Globus pallidus (tissue), 1 donor: Measurements from ENCODE around the gene ALDH4A1.
A peak's percentile ranks its signal among the peaks of the same experiment; 100 is the strongest.

Source experiments
- DNase-seq: peaks from one replicate; pipeline ENCODE4 v3.0.0-alpha.2; 2015; ENCODE audit warnings: low spot score

ALDH4A1 gene

DNA sequence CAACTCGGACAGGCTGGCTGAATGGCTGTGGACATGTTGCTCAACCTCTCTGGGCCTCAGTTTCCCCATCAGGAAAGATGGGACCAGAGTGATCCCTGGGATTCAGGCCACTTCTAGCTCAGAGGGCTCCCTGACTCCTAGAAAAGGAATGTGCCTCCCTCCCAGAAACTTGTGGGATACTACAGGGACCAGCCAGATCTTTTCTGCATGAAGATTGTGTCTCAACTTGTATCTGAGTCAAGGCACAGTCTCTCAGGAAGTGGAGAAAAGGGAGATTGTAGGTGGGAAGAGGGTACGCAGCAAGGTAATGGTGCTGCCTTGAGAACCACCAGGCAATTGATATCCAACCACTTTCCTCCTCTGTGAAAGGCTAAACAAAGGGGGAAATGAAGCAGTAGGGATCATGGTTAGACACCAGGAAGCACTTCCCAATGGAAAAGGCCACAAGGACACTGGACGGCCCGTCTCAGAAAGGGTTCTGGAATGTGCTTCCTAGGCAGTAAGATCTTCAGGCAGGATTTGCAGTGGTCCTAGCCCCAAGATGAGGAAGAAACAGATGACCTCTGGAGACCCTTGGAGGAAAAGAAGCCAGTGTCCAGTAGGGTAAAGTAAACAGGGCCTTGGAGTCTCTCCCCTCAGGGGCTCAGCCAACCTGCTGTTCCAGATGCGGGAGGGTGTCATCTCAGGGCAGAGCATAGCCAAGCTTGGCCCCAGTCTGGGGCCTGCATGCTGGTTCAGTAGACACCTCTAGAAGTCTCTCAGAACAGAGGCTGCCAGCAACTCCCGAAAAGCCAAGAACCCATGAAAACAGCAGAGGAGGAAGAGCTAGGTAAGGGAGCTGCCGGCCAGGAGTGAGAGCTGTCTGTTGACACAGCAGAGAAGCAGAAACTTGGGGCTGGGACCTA lies 37.3 kb upstream of the ALDH4A1 start:
- DNase-seq = no peak

DNA sequence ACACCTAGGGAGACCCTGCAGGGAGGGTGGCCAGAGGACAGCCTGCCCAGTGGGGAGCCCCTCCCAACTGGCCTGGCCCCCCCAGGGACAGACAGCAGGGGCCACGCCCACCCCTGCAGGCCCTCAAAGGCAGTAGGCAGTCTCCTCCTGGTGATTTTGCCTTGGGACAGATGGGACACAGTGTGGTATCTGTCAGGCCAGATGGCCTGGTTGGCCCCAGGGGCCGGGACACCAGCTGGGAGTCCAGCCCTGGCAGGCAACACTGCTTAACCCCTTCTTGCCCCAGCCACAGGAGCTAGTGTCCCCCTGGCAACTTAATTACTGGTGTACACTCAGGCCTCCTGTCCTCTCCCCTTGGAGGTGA lies 36.3 kb upstream of the ALDH4A1 start:
- peak; percentile 77 for DNase-seq

DNA sequence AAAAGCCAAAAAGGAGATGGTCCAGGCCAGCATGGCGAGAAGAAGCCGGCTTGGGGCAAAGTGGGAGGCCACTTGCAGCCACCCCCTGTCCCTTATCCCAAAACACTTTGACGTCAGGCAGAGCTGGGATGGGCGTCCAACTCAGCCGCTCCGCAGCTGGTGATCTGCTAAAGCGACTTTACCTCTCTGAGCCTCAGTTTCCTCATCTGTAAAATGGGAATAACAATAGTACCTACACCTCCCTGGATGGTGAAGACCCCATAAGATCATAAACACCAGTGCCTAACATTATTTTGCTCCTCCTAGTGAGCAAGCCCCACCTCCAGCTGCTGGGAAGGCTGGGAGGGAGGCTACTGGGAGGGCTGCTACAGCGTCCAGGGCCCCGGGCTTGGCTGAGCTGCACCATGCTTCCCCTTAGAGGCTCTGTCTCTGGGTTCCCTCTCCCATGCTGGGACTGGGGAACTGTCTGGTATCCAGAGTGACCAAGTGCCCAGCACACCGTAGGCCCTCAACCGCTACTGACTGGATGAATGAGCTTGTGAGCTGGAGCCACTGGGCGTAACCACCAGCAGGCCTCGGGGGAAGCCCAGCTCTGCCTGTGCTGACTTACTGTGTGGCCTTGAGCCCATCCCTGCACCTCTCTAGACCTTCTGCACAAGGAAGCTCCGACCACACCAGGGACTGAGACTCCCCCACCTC lies 35.8 kb upstream of the ALDH4A1 start:
- DNase-seq = no peak

DNA sequence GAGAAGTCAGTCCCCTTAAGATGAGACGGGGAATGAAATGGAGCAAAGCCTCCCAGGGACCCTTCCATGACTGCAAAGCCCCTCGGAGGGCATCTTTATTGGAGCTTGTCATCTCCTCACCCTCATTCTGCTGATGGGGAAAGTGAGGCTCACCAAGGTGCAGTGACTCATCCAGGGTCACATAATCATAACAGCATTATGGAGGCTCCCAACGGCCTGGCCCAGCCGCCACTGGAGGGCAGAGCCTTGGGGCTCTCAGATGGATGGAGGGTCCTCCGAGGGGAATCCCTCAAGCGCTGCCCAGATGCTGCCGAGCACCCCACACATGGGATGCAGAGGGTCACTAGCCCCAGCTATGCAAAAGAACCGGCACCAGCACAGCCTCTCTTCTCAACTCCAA lies 35.2 kb upstream of the ALDH4A1 start:
- DNase-seq = no peak

DNA sequence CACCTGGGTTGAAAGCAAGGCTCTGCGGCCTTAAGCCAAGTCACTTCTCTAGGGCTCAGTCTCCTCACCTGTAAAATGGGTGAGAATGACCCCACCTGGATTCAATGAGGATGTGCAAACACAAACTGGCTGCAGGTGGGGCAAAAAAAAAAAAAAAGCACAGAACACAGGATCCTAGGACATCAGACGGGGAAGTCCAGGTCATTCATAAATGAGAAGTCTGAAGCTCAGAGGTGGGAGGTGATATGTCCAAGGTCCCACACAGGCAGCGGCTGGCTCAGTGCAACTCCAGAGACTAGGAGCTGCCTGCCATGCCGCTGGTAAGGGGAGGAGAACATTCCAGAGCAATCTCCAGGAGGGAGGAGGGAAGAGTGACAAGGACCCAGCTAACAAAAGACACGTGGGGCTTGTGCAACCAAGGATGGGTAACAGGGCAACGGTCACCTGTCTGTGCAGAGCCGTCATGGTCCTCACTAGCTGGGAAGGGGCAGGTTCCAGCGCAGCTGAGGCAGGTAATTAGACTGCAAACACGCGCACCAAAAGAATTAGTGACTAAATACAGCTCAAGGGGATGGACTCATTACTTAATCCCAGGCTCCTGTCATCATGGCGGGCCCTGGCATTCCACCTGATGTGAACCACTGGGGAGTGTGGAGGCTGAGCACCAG lies 34.6 kb upstream of the ALDH4A1 start:
- no peak for DNase-seq

DNA sequence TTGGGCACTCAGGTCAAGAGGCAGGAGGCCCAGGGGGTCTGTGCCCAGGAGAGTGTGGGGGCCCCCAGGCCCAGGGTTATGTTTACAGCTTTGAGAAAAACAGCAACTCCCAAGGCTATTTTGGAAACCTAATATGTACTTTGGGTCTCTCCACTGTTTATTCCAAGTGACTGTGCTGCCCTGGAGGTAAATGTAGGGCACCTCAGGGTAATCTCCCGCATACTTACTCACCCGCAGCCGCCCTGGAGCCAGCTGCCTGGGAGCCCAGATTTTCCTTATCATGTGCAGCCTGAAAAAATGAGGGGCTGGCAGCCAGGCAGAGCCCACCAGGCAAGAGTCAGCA lies 34.1 kb upstream of the ALDH4A1 start:
- DNase-seq = no peak

DNA sequence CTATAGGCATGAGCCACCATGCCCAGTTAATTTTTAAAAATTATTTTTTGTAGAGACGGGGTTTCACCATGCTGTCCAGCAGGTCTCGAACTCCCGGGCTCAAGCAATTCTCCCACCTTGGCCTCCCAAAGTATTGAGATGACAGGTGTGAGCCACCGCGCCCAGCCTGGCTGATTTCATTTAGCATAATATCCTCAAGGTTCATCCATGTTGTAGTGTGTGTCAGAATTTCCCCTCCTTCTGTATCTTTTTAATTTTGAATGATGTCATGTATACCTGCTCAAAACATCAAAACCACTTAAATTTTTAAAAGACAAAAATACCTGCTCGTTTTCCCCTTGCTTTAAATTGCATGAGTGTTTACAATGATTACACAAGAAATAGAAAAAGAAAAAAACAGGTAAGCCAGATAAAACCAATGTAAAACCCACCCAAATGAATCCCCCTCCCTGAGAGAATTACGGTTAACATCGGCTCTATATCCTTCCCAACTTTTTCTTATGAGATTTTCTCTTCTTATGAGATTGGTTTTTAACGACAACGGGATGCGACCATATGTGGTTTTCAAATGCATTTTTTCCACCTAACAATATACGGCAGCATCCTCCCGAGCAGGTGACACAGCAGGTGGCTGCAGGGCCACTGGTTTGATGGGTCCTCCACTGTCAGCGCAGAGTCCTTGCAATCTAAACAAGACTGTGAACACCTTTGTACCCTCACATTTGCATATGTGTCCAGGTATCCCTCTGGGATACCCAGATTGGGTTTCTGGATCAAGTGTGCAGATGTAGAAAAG lies 32.0 kb upstream of the ALDH4A1 start:
- DNase-seq = no peak

DNA sequence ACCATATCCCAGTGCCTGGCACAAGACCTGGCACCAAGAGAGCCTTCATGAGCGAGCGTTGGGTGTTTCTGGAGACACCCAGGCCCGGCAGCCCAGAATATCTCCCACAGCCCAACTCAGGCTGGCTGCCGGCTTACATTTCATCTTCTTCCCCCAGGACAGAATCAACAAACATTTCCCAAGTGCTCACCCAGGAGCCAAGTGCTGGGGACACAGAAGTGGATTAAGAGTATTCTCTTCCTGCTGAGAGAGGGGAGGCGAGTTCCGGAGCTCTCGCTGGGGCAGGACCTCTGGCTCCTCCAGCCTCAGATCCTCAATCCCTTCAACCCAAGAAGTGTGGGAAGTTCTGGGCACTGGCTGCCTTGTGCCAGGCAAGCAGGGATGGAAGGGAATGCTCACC lies 30.5 kb upstream of the ALDH4A1 start:
- DNase-seq = no peak

DNA sequence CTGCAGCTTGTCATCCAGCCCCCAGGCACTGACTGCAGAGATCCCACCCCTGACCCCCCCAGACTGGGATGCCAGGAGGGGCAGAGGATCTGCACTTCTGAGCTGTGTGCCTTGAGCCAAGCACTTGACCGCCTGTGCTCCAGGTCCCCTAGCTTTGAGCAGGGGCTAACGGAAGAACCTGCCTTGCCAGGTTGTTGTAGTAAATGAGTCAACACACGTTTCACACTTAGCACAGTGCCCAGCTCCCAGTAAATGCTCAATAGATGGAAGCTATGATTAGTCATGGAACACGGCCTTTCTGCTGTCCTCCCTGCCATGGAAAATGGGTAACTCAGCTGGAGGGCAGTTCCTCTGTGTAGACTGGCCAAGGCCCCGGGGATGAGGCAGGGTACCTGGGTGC lies 30.0 kb upstream of the ALDH4A1 start:
- DNase-seq = no peak

DNA sequence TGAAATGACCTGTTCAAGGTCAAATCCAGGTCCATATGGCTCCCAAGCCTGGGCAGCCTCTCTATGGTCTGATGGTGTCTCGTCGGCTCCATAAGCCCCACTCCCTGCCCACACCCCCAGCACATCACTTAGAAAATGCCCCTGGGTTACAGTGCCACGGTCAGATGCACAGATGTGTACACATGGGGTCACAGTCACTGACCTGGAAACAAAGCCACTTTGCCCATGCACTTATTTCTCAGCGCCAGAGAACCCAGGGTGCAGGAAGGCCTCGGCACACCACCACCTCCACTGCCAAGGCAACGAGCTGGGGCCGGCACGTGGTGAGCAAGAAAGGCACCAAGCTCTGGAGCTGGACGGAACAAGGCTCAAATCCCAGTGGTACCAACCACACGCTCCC lies 29.4 kb upstream of the ALDH4A1 start:
- DNase-seq = no peak

DNA sequence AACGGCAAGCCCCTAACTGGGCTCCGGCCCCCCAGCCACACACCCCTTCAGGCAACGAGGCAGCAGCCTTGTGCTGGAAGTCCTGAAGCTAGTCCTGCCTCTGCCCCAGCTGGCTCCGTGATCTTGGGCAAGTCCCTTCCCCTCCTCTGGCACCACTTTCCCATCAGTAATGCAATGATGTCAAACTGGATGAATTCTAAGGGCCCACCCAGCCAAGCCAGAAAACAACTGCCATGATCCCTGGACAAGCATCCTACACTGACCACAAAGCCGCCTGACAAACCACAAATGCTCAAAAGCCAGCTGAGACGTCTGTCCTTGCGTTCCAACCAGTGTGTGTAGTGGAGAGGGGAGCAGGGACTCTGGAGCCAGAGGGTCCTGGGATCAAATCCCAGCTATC lies 27.3 kb upstream of the ALDH4A1 start:
- DNase-seq = no peak

DNA sequence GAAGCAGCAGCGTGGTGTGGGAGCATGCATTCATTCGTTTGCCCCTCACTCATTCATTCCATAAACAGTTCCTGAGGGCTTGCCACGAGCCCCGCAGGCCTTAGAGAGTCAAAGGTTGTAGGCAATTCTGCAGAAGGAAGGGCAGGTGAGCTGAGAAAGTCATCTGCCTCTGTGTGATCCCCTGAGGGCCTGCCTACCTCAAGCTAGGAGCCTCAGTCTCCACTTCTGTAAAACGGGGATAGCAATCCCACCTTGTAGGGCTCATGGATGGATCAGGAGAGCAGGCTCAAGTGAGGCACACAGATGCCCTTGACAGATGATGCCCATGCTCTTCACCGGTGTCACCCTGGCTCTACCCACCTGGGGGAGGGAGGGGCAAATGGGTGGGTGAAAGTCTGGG lies 26.6 kb upstream of the ALDH4A1 start:
- no peak for DNase-seq

DNA sequence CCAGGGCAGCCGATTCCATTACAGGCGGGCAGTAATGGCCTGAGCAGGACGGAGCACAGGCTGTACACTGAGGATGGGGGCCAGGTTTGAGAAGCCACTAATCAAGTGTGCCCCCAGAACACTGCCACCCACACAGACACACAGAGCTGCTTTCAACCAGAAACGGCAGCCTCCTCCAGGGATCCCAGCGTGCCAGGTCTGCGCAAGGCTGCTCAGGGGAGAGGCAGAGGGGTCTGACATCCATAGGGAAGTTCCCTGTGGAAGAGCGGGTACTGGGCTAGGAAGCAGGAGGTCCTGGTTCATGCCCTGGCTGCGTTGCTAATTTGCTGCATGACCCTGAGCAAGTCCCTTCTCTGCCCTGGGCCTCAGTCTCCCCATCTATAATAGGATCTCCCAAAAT lies 26.1 kb upstream of the ALDH4A1 start:
- DNase-seq = no peak

DNA sequence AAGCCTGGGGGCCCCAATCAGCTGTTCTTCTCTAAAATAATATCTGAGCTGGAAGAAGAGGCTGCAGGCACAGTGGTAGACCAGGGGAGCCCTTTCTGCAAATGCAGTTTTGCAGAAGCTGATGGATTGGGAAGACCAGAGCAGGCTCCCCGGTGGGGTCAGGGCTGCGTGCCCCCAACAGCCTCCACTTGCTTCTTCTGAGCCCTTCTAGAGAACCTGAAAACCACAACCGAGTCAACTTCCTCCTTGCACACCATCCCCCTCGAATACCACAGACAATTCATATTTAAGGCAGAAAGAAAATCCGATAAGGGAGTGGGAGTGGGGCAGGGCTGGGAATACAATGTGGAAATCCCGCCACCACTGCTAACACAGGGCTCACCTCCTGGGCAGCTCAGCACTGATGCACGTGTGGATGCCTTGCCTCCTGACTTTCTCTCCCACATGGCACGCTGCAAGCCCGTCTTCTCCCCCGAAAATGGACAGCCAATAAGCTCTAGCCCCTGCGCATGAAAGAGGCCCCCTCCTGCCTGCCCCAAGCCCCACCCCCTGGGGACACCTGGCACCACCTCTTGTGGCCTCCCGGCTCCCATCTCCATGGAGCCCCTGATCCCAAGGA lies 25.4 kb upstream of the ALDH4A1 start:
- DNase-seq = no peak

DNA sequence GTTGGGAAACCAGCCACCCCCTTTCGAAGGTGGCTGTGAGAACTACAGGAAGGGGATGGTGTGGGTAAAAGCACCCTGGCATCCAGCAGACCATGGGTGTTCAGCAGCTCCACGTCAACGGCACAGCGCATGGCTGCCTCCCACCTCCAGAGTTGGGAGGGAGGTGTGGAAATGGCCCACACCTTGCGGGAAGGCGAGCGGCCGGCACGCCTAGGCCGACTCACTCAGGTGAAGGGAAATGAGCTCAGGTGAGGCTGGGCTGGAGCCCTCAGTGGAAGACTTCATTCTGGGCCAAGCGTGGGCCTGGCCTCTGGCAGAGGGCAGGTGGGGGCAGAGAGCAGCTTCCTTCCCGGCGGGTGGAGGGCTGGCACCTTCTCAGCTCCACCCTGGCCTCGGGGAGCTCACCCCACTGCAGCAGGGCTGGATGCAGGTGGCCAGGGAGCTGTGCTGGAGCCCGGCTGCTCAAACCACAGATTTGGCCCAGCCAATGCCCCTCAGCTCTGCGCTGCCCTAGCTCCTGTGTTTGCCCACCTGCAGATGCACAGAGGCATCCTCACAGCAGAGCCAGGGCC lies 24.8 kb upstream of the ALDH4A1 start:
- no peak for DNase-seq

DNA sequence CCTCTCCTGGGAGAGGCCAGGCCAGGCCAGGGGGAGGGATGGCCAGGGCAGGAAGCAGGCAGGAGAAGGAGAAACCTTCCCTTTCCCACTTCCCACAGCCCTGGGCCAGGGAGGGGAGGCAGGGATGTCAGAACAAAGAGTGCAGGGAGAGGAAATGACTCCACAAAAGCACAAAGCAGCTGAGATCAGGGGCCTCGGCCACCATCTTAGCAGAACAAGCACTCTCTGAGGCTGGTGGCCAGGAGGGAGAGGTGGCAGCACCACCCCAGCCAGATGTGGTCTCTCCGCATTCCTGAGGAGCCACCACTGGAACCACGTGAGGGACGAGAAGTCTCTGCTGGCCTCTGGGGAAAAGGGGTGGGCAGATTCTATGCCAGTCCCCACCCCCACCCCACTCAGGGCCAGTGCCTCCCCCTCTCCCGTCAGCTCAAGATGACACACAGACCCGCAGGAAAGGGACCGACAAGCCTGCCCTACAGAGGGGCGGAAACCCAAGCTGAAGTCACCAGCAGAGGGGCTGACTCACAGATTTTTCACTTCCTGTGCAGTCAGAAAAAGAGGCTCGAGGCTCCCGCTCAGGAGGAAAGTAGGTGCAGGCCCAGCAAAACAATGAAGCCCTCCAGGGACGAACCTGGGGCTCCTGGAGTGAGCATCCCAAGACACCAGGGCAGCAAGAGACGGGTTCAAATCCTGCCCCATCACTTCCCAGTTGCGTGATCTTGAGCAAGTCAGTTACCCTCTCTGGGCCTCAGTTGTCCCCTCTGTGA lies 24.1 kb upstream of the ALDH4A1 start:
- no peak for DNase-seq

DNA sequence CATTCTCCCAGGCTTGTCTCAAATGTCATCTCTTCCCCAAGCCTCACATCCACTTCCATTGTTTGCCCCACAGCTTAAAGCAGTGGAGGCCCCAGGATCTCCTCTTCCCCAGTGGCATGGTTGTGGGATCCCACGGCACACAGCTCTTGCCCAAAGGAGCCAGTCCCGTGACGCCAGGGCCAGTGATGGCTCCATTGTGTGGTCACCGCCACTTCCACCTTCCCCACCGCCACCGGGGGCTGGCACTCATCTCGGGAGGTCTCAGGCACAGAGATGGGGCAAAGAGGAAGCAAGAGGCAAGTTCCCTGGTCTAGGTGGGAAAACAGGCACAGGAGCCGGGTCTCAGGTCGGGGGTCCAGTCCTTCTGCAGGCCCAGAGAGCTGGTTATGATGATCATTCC lies 22.9 kb upstream of the ALDH4A1 start:
- DNase-seq = no peak

DNA sequence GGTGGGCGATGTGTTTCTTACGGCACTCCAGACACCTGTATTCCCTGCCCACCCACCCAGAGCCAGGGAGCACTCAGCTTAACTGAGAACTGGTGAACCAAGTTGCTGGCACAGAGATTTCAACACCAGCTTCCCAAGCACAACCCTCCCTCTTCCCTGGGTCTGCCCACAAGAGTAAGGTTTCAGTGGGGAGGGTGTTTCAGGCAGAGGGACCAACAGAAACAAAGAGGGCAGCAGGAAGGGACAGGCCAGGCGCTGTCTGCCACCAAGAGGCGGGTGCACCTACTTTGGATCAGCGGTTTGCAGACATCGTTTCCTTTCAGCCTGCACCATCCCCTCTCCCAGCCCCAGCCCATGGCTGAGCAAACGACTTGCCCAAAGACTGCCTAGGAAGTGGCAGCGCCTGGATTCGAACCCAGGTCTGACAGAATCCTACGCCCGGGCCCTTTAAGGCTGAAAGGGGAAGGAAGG lies 21.9 kb upstream of the ALDH4A1 start:
- no peak for DNase-seq

DNA sequence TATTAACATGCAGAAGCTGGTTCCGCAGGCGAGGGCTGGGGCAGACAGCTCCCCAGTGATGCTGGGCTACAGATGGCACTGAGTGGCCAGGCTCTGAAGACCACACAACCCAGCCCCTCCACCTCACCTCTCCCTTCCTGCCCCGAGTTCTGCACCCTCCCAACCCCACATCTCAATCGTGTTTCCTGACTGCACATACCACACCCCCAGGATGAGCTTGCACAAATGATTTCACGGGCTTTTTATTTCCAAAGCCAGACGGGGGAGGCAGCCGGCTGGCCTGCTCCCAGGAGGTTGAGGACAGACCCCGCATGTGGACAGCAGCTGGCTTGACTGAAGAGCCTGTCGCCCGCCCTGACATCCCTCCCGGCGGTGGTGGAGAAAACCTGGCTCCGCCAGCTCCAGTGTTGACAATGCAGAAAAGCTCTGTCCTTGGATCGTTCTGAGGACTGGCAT lies 21.4 kb upstream of the ALDH4A1 start:
- no peak for DNase-seq
